ELF-1 (cell line): Measurements from ENCODE around the gene CCDC27.
"Not testable (repeated sequence)": the region's sequence is repeated elsewhere in the genome, so short reads cannot be mapped to it uniquely, and the experiment has no call there.

Source experiments
- DNase-seq: peaks from one replicate; pipeline ENCODE4 v3.0.0-alpha.2; 2016; ENCODE audit warnings: low read depth, low spot score

CCDC27 gene

GRCh38 chr1:3735688-3736087 lies 16.6 kb upstream of the CCDC27 start:
- no peak for DNase-seq

GRCh38 chr1:3736131-3736561 lies 16.1 kb upstream of the CCDC27 start:
- no peak for DNase-seq

GRCh38 chr1:3736708-3737107 lies 15.5 kb upstream of the CCDC27 start:
- no peak for DNase-seq

- no peak for DNase-seq
Measured at GRCh38 chr1:3738943-3739342, 13.3 kb upstream of the CCDC27 start.

GRCh38 chr1:3740042-3740441 lies 12.2 kb upstream of the CCDC27 start:
- no peak for DNase-seq

- no peak for DNase-seq
Measured at GRCh38 chr1:3740752-3741151, 11.5 kb upstream of the CCDC27 start.

- DNase-seq = no peak
Measured at GRCh38 chr1:3741566-3742438, 10.4 kb upstream of the CCDC27 start.

- no peak for DNase-seq
Measured at GRCh38 chr1:3742439-3743298, 9.6 kb upstream of the CCDC27 start.

GRCh38 chr1:3743421-3743820 lies 8.8 kb upstream of the CCDC27 start:
- DNase-seq = no peak

- no peak for DNase-seq
Measured at GRCh38 chr1:3743826-3744225, 8.4 kb upstream of the CCDC27 start.

- no peak for DNase-seq
Measured at GRCh38 chr1:3744646-3745045, 7.6 kb upstream of the CCDC27 start.

GRCh38 chr1:3745071-3745470 lies 7.2 kb upstream of the CCDC27 start:
- no peak for DNase-seq

GRCh38 chr1:3745590-3746381 lies 6.5 kb upstream of the CCDC27 start:
- no peak for DNase-seq

GRCh38 chr1:3746389-3746829 lies 5.8 kb upstream of the CCDC27 start:
- DNase-seq = peak; percentile 47

- DNase-seq = peak; percentile 83
Measured at GRCh38 chr1:3746830-3747521, 5.3 kb upstream of the CCDC27 start.

- no peak for DNase-seq
Measured at GRCh38 chr1:3747522-3747848, 4.8 kb upstream of the CCDC27 start.

GRCh38 chr1:3747903-3748302 lies 4.3 kb upstream of the CCDC27 start:
- DNase-seq = no peak

- not testable (repeated sequence) for DNase-seq
Measured at GRCh38 chr1:3748316-3748900, 3.8 kb upstream of the CCDC27 start.

GRCh38 chr1:3749512-3749911 lies 2.7 kb upstream of the CCDC27 start:
- no peak for DNase-seq

GRCh38 chr1:3750741-3751140 lies 1.5 kb upstream of the CCDC27 start:
- DNase-seq = no peak
